CD1c-positive myeloid dendritic cell (primary cell): Measurements from ENCODE around the gene MPL.
"Not testable (repeated sequence)": the region's sequence is repeated elsewhere in the genome, so short reads cannot be mapped to it uniquely, and the experiment has no call there.

Experiments used
- DNase-seq: peaks from one replicate; pipeline ENCODE4 v3.0.0-alpha.2; 2016; ENCODE audit errors: extremely low spot score

MPL gene

DNA sequence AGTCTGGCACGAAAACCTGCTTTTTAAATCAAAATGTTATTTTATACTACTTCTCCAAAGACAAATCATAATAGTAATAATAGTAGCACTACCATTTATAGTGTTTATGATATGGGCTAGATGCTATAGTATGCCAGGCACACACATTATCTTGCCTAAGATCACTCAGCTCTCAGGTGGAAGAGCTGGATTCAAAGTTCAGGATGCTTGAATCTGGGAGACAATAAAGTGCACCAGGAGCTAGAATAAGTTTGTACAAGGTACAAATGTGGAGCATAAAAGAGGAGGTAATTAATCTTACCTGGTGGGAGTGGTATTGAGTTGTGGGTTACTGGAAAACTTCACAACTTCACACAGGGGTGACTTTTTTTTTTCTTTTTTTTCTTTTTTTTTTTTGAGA is 40.2 kb downstream of the MPL start:
- DNase-seq = no peak

DNA sequence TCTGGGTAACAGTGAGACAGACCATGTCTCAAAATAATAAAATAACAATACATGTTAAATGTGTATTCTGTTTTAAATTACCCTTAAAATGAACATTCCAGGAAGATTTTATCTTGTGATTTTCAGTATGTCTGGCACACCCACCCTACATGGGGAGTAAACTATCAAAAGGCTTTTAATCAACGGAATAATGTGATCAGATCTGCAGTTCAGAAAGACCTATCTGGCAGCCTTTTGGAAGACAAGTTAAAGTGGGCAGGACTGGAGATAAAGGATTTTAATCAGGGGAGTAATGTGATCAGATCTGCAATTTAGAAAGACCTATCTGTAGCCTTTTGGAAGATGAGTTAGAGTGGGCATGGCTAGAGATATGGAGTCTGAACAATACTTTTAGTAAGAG is 41.9 kb downstream of the MPL start:
- no peak for DNase-seq

DNA sequence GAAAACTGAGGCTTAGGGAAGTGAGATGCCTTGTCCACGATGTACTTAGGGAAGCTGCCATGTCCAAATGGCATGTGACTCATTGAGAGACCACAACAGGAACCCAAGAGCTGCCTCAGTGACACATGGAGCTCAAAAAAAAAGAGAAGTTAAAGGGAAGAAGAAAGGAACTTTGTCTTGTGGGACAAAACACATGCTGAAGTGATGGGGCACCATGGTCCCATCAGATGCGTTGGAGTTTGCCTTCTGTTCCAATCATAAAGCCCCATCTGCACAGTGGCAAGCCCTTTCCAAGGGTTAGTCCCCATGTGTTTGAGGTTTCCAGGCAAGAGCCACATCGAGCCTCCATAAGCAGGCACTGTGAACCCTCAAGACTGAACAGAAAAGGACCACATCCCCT is 44.0 kb downstream of the MPL start:
- peak; percentile 88 for DNase-seq

DNA sequence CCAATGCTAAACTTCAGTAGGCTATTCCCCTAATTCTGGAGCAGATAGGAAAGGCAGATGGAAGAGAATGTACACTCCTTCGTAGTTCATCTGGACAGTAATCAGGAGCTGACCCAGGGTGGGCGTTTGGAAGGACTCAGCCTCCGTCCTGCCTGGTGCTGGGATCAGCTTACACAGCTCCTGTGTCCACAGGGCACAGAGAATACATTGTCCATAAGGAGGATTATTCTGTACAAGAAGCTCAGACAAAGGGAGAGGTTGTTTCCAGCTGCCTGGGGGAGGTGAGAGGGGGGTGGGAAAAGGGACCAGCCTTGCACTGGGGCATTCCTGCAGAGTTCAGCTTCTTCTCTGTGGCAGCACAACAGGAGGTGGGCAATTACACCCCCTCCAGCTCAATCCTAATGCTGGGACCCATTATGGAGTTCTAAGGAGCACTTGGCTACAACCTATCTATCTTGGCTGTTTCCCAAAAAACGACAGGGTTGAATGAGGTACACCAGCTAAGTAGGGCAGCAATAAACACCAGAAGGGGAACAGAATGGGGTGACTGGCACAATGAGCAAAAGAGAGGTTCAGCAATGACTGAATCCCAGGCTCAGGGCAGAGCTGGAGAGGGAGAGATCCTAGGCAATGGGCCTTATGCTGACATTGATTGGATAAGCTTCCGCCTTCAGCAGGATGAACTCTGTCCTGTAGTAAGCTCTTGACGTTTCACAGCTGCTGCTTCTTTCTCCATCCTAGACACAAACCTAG is 44.6 kb downstream of the MPL start:
- DNase-seq = no peak

DNA sequence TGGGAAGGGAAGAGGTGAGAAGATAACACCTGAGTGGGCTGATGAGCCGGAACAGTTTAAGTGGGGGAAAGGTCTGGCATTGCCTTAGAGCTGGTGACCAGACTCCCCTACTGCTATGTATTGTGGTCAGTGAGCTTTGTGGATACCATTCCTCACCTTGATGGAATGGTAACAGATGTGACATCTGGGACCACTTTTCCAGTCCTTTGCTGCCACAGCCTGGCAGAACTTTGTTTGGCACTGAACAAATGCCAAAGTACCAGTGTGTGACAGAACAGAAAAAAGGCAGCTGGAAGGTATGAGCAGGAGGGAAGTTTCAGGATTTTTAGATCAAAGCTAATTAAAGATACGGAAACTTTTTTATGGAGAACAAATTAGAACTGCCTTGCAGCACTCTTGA is 45.8 kb downstream of the MPL start:
- no peak for DNase-seq

DNA sequence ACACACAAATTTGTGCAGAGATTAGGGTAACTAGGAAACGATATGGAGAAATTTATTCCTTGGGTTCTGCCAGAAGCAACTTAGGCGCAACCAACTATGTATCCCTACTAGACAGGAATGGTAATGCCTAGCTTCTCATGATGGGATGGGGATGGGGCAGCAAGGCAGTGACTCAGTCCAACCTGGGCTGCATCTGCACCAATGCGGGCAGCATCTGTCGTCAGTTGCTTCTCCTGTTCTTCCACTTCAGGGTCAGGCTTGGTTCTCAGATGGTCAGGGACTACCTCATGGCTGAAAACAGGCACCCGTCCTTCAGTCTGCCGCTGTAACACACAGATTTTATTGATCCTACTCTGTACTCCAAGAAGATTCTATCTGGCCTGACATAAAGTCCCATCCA is 49.1 kb downstream of the MPL start:
- no peak for DNase-seq

DNA sequence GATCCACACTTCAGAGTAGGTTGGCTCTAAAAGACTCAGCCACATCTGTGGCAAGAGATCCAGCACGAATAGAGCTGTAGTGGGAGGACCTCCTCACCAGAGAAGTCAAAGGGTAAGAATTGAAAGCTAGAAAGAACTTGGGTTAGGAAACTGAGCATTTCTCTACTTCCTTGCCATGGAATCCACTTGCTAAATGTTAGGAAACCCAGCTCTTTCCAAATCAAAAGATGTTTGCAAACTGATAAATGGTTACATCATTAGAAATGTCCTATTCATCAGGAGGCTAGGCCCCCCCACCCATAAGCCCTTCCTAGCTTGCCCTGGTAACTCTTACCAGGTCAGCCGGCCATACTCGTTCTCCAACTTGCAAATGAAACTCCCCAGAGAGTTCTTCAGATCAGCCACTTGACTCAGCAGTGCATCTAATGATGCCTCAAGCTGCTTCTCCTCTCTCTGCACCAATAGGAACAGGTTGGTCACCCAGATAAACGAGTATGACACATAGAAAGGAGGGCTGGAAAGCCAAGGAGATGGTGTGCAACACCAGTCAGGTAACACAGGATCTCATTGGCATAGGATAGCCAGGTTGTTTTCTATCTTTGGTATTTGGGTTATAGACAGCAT is 50.5 kb downstream of the MPL start:
- DNase-seq = peak; percentile 23

DNA sequence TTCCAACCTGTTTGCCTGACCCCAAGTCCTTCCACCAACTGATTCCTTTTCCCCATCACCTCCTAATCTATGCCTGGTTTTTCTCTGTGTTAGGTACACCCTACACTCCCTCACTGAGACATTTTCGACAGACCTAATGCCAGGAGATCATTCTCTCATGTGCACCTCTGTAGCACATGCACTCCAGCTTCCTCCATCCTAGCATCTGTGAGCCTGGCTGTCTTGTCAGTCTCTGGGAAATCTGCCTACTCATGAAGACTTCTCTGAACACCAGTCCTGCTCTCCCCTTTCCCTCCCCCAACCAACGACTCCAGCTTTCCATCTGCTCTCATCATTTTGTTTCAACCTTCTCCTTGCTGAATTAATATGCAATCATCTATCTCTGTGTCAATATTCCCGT is 51.0 kb downstream of the MPL start:
- DNase-seq = no peak

DNA sequence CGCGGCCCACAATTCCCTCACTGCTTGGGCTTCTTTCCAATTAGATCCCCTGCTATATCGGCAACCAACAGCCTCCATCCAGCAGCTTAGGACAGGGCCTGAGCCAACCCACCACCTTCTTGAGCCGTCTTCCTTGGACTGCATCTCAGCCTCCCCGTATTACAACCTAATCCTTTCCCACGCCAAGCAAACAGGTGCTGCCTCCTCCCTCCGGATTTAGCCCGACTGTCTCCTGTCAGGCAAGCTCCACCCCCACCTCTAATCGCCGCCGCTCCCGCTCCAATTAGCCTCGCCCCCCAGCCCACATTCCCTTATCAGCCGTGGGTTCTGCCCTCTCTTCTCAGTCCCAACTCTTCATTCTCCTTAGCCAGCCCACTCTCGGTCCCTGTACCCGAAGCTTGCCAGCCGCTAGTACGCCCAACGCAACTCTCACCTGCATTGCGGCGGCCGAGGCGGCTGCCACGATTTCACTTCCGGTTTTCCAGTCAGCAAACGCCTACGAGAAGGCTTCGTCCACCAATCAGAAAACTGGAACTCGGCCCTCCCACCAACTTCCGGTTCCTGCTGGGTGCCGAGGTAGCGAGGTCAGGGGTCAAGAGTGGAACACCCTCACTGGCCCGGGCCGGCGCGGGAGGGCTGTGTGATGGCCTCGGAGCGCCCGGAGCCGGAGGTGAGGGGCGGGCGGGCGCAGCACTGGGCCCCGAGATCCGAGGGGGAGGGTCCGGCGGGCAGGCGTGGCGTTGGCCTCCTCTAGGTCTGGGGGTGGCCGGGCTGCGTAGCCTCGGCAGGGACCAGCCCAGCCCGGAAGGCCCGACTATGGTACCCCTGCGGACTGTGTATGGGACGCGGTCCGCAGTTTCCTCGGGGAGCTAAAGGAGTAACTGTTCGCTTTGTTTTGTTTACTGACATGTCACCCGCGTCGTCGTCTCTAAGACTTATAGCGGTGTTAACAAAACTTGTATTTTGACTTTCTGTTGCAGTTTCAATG is 52.0 kb downstream of the MPL start, which contains the start of the genes MED8 and SZT2:
MED8 (minus strand) TSS at position 475 of the 988 bp plus-strand sequence; CDS start at position 439, 36 bp downstream.
SZT2 (plus strand) TSS at position 574 of the 988 bp plus-strand sequence; CDS start at position 644, 70 bp downstream.
- DNase-seq = peak; percentile 98

DNA sequence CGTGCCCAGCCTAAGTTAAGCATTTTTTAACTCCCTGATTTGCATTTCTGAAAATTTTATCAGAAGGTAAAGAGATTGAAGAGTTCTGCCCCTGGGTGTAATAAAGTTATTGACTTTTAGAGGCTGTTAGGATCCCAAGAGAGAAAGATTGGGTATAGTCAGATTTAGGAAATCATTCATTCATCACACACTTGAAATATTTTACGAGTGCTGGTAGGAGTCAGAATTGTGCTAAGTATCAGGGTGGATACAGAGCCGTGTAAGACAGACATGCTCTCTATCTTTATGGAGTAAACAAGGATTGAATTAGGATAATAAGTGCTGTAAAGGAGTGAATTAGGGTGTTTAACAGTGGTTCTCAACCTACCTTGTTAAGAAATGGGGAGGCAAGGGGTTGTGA is 55.1 kb downstream of the MPL start:
- no peak for DNase-seq

DNA sequence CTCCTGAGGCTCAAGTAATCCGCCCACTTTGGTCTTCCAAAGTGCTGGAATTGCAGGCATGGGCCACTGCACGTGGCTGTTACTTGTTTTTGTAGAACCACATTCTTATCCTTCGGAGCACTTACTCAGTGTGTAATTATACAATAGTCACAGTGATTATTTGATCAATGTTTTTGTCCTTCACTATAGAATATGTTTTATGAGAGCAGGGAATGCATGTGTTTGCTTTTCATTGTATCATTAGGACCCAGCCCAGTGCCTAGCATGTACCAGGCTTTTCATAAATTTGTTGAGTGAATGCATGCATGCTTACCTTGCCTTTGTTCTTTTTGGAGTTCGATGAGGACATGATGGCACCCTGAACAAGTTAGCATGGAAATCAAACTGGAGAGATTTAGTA is 57.9 kb downstream of the MPL start:
- no peak for DNase-seq

DNA sequence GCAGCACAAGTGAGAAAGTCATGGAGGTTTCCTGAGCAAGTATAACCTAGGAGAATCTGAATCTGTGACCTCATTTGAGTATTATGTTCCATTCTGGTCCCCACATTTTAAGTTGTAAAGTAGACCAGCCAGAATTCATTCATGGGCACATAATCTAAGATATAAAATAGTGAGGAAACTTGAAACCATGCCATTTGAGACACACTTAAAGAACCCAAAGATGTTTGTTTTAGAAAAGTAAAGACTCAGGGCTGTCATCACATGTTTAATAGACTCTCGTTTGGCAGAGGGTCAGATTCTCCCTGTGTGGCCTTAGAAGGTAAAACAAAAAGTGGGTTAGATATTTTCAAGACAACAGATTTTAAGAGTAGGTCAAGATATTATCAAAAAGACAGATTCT is 58.4 kb downstream of the MPL start:
- DNase-seq = no peak

DNA sequence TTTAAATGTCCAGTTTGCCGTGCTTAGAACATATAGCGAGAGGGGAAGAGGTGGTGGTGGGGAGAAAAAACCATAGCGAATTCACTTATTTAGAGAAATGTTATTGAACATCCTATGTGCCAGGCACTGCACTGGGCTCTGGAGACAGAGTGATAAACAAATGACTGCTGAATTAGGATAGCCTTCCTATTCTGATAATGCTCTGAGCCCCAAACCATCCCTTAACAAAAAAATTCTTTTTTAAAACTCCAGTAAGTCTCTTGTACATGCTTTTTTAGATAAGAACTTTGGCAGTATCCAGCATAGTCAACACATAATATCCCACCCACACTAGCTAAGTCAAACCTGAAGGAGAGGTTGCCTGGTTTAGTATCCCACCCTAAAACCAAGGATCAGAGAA is 60.6 kb downstream of the MPL start:
- no peak for DNase-seq

DNA sequence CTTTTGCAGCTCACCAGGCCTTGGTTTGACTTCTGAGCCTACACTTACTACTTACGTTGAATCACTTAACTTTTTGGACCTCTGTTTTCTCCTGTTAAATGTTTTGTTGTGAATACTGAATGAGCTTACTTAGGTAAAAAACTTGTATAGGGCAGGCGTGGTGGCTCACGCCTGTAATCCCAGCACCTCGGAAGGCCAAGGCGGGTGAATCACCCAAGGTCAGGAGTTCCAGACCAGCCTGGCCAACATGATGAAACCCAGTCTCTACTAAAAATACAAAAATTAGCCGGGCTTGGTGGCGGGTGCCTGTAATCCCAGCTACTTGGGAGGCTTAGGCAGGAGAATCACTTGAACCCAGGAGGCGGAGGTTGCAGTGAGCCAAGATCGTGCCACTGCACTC is 62.8 kb downstream of the MPL start:
- not testable (repeated sequence) for DNase-seq

DNA sequence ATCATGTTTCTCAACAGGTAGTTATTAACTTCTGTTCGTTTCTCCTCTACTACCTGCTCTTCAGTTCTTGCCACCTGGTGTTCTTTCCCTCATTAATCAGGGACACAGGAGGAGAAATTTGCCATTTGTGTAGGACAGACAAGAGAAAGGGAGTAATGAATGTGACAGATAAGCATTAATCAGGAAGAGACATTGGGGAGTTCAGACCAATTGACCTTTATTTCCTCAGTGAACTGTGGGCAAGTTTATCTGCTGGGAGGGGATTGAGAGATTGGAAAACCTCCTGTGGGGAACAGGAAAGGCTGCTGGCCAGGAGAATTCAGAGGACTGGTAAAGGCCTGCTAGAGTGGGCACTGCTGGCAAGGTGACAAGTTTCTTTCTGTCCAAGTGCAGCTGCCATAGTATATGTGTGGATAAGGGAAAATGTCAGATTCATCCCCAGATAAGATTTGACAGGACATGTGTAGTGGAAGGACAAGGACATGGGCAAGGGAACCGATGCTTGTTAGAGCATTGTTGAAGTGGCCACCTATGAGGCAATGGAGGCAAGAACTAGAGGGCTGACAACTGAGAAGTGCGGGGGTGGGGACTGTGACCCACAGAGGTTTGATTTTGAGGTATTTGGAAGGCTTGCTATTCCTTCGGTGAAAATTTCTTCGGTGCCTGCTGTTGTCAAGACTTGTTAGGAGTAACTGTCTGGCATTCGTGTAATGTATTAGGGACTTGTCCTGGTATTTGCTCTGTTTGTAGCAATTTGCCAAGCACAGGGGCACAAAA is 64.7 kb downstream of the MPL start:
- DNase-seq = no peak
